ENCODE results near the gene IGF2BP2. TPM values are rescaled to one million over a fixed set of nuclear protein-coding genes. Genes with fewer than 3 reads are reported as not detected.

Gene IGF2BP2
- total RNA-seq, 1 experiment from 2014 or later, result 154 TPM

- Mint-ChIP-seq H3K27ac (ENCODE audit: low read depth, unreplicated experiment) (no peak overlapping the region), H3K4me1 (ENCODE audit: insufficient read depth, unreplicated experiment) (peaks cover 61% of the 10 kb centered on the region)
- CTCF ChIA-PET, result interaction anchor here (0.7 to 1.9 kb wide), 4 partner anchors 8 to 221 kb away, joined by 3 to 7 read pairs (median 4); no protein-coding TSS in a partner anchor
Measured at GRCh38 chr3:185722881-185723280, 102.0 kb downstream of the IGF2BP2 start.

GRCh38 chr3:185721970-185722369 lies 102.9 kb downstream of the IGF2BP2 start:
- H3K4me1 Mint-ChIP-seq (ENCODE audit: insufficient read depth, unreplicated experiment), result peaks cover 61% of the 10 kb centered on the region
- ChIA-PET CTCF (interaction anchor here (0.7 to 0.9 kb wide), 3 partner anchors 9 to 24 kb away, joined by 3 to 4 read pairs (median 3); no protein-coding TSS in a partner anchor), POLR2A (interaction anchor here (0.6 kb wide), 1 partner anchor 30 kb away, joined by 3 read pairs; no protein-coding TSS in a partner anchor)

More at GRCh38 chr3:185722881-185723280, 102.0 kb downstream of the IGF2BP2 start:
- no peak overlapping the region for H3K4me3 Mint-ChIP-seq (ENCODE audit: unreplicated experiment)
- intact Hi-C loops (cut with micrococcal nuclease), result no loop called here
- POLR2A ChIA-PET, result interaction anchor here (1.9 kb wide), 1 partner anchor 215 kb away, joined by 4 read pairs; the partner anchor contains the start of gene TRA2B
- peaks cover 6% of the 10 kb centered on the region for H3K9me3 Mint-ChIP-seq (ENCODE audit: unreplicated experiment)
- DNase-seq (ENCODE audit: unreplicated experiment), result no peak
- H3K27me3 Mint-ChIP-seq (ENCODE audit: insufficient read depth, unreplicated experiment), result no peaks in the 10 kb centered on the region
- BruUV-seq (replicated peaks), result no TSS peak
- no peak for TF ChIP-seq CTCF (IDR thresholded peaks at IDR 0.05; ENCODE audit: unreplicated experiment)
- H3K36me3 Mint-ChIP-seq (ENCODE audit: insufficient read depth, unreplicated experiment), result peaks cover 40% of the 10 kb centered on the region

GRCh38 chr3:185720326-185720725 lies 104.5 kb downstream of the IGF2BP2 start:
- ChIA-PET CTCF (interaction anchor here (1.1 to 1.5 kb wide), 4 partner anchors 9 to 60 kb away, joined by 3 to 9 read pairs (median 6); no protein-coding TSS in a partner anchor), POLR2A (interaction anchor here (1.3 to 8.3 kb wide), 6 partner anchors 10 to 102 kb away, joined by 3 to 105 read pairs (median 4); no protein-coding TSS in a partner anchor)
- no TSS peak for BruUV-seq (replicated peaks)

More at GRCh38 chr3:185721970-185722369, 102.9 kb downstream of the IGF2BP2 start:
- Mint-ChIP-seq H3K9me3 (ENCODE audit: unreplicated experiment) (peaks cover 6% of the 10 kb centered on the region), H3K36me3 (ENCODE audit: insufficient read depth, unreplicated experiment) (peaks cover 42% of the 10 kb centered on the region), H3K4me3 (ENCODE audit: unreplicated experiment) (no peak overlapping the region), H3K27me3 (ENCODE audit: insufficient read depth, unreplicated experiment) (no peaks in the 10 kb centered on the region), H3K27ac (ENCODE audit: low read depth, unreplicated experiment) (peak overlapping the region; percentile 44)
- no peak for TF ChIP-seq CTCF (IDR thresholded peaks at IDR 0.05; ENCODE audit: unreplicated experiment)
- no TSS peak for BruUV-seq (replicated peaks)
- intact Hi-C loops (cut with micrococcal nuclease), result no loop called here
- no peak for DNase-seq (ENCODE audit: unreplicated experiment)

More at GRCh38 chr3:185720326-185720725, 104.5 kb downstream of the IGF2BP2 start:
- intact Hi-C loops (cut with micrococcal nuclease), result no loop called here
- H3K9me3 Mint-ChIP-seq (ENCODE audit: unreplicated experiment), result peaks cover 6% of the 10 kb centered on the region
- H3K36me3 Mint-ChIP-seq (ENCODE audit: insufficient read depth, unreplicated experiment), result peaks cover 42% of the 10 kb centered on the region
- H3K4me1 Mint-ChIP-seq (ENCODE audit: insufficient read depth, unreplicated experiment), result peaks cover 61% of the 10 kb centered on the region
- no peak overlapping the region for H3K4me3 Mint-ChIP-seq (ENCODE audit: unreplicated experiment)
- H3K27ac Mint-ChIP-seq (ENCODE audit: low read depth, unreplicated experiment), result no peak overlapping the region
- no peak for TF ChIP-seq CTCF (IDR thresholded peaks at IDR 0.05; ENCODE audit: unreplicated experiment)
- DNase-seq (ENCODE audit: unreplicated experiment), result no peak
- H3K27me3 Mint-ChIP-seq (ENCODE audit: insufficient read depth, unreplicated experiment), result no peaks in the 10 kb centered on the region

Data from MCF 10A (cell line).